ENCODE data around the gene NLK. TPM values are rescaled to one million over a fixed set of nuclear protein-coding genes. Genes with fewer than 3 reads are reported as not detected.
"Not testable (repeated sequence)": the region's sequence is repeated elsewhere in the genome, so short reads cannot be mapped to it uniquely, and the experiment has no call there.

Gene NLK
- polyA plus RNA-seq, 6 donors from 2014 or later = 1.3 to 6.9 (median 2.0) TPM

DNA sequence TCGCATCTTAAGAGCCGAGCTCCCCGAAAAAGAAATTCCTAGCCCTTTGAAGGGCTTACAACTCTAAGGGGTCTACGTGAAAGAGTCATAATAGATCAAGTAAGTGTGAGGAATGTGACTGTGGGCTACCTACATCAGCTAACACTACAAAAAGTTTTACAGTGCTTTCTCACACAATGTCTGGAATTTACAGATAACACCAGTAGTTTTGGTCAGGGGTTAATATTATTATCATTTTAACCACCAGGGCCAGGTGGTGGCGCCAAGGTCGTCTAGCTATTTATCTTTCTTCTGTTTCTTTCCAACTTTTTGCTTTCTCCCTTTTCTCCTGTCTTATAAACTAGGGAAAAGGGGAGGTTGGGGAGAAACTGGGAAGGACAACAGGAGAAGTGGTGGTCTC lies 188.1 kb downstream of the NLK start:
- H3K36me3 Mint-ChIP-seq; ATAC-seq (ENCODE audit: low read depth in 2 of 2); H3K9me3 Mint-ChIP-seq; DNase-seq; H3K27ac Mint-ChIP-seq: not testable (repeated sequence)
- H3K27me3 Mint-ChIP-seq = peaks cover 45 to 71% (median 69%) of the 10 kb centered on the region in 3 donors
- H3K4me3 Mint-ChIP-seq = peak overlapping the region in 1 of 8 donors; percentile 12
- peaks cover 7 to 14% (median 10%) of the 10 kb centered on the region in 3 donors for H3K4me1 Mint-ChIP-seq

DNA sequence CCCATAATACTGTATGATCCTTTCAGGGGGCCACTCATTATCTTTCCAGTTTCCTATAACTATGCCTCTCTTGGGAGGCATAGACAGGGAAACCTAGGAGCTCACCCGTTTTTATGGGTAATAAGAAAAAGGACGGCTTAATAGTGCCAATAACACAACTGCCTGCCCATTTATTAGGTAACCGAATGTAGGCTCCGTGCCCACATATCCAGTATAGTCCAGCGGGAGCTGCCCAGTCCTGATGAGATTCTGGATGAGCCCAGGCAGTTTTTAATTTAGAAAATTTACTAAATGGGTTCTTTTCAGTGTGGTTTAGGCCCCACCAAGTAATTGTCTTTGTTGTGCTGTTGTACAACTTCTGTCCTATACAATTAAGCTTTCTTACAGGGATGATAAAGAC lies 189.1 kb downstream of the NLK start:
- not testable (repeated sequence) for ATAC-seq (ENCODE audit: low read depth in 2 of 2); H3K27ac Mint-ChIP-seq; DNase-seq; H3K9me3 Mint-ChIP-seq; H3K36me3 Mint-ChIP-seq; H3K4me3 Mint-ChIP-seq
- Mint-ChIP-seq H3K4me1 (peaks cover 7 to 14% (median 10%) of the 10 kb centered on the region in 3 donors), H3K27me3 (peaks cover 49 to 64% (median 59%) of the 10 kb centered on the region in 3 donors)

DNA sequence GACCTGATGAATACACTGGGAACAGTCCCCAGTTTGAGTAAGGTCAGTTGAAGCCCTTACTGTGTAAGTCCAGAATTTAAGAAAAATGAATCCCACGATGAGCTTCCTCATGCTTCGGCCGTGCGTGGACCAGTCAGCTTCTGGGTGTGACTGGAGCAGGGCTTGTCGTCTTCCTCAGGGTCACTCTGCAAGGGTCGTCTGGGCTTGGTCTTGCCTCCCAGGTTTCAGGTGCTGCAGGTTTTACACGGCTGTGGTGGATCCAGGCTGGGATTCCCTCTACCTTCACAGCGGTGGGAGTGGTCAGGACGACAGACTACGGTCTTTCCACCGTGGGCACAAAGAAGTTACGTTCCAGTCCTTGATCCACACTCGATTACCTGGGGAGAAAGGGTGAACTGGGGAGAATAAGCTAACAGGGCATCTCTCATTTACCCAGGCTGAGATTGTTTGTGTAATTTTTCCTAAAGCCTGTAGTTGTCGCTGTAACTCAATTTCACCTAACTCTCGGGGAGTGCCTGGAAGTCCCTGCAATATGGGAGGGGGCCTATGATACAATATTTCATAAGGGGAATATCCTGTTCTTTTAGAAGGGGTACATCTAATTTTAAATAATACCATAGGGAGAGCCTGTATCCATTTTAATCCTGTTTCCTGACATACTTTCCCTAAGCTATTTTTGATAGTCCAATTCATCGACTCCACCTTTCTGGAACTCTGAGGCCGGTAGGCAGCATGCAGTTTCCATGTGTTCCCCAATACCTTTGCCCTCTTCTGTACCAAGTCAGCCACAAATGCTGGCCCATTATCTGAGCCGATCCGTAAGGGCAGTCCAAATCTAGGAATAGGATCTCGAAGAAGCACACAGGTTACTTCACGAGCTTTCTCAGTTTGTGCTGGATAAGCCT lies 190.7 kb downstream of the NLK start:
- H3K9me3 Mint-ChIP-seq = not testable (repeated sequence)
- H3K27ac Mint-ChIP-seq = peak overlapping the region in 1 of 6 donors; percentile 47

DNA sequence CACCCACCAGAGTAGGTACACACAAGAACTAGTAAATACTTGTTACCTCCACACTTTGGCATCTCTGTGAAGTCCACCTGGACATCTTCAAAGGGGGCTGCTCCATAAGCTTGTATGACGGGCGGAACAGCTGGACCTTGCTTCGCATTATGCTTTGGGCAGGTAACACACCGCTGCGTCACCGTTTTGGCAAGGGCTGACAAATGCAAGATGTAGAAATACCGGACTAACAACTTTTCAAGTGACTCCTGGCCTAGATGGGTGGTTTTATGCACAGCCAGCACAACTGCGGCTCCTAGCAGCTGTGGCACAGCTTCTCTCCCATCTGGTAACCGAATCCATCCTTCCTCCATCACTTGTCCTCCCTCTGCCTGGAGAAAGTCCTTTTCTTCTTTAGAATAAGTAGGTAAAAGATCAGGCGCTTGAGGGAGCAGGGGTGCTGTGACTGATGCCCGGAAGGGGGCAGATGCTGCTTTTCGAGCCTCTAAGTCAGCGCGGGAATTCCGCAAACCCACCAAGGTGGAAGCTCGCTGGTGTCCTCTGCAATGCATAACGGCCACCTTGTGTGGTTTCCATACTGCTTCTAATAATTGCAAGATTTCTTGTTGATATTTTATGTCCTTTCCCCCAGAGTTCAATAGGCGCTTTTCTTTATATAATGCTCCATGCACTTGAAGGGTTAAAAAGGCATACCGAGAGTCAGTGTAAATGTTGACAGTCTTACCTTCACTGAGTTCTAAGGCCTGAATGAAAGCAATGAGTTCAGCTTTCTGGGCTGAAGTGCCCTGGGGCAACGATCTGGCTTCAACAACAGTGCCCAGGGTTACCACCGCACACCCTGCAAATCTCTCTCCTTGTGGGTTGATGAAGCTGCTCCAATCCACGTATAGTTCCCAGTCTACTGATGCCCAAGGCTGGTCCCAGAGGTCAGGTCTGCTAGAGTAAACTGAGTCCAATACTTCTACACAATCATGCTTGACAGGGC lies 191.7 kb downstream of the NLK start:
- DNase-seq; ATAC-seq (ENCODE audit: low read depth in 2 of 2); H3K9me3 Mint-ChIP-seq; H3K36me3 Mint-ChIP-seq; H3K4me3 Mint-ChIP-seq; H3K4me1 Mint-ChIP-seq: not testable (repeated sequence)
- peak overlapping the region in 1 of 6 donors; percentile 41 for H3K27ac Mint-ChIP-seq
- H3K27me3 Mint-ChIP-seq = peaks cover 36 to 61% (median 55%) of the 10 kb centered on the region in 3 donors

More for the DNA sequence above, 190.7 kb downstream of the NLK start:
- not testable (repeated sequence) for ATAC-seq (ENCODE audit: low read depth in 2 of 2); DNase-seq; H3K36me3 Mint-ChIP-seq; H3K4me3 Mint-ChIP-seq; H3K4me1 Mint-ChIP-seq
- H3K27me3 Mint-ChIP-seq = peaks cover 42 to 66% (median 57%) of the 10 kb centered on the region in 3 donors

DNA sequence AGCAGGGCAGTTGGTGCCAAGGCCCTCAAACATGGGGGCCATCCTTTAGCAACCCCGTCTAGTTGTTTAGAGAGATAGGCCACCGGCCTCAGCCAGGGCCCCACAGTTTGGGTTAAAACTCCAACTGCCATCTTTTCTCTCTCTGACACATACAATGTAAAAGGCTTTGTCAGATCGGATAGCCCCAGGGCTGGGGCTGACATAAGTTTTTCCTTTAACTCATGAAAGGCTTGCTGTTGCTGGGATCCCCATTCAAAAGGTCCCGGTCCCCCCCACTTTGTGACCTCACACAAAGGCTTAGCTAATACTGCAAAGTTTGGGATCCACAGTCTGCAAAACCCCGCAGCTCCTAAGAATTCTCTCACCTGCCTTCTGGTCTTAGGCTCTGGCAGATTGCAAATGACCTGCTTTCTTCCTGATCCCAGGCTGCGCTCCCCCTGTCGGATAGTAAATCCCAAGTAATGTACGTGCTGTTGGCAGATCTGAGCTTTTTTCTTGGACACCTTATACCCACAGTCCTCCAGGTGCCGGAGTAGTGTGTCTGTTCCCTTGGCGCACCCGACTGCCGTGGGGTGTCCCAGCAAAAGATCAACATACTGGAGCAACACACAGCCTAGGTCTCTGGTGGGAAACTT lies 192.7 kb downstream of the NLK start:
- not testable (repeated sequence) for H3K9me3 Mint-ChIP-seq; H3K4me1 Mint-ChIP-seq; H3K36me3 Mint-ChIP-seq; H3K4me3 Mint-ChIP-seq; DNase-seq; ATAC-seq (ENCODE audit: low read depth in 2 of 2)
- Mint-ChIP-seq H3K27ac (peak overlapping the region in 1 of 6 donors; percentile 46), H3K27me3 (peaks cover 32 to 51% (median 45%) of the 10 kb centered on the region in 3 donors)

DNA sequence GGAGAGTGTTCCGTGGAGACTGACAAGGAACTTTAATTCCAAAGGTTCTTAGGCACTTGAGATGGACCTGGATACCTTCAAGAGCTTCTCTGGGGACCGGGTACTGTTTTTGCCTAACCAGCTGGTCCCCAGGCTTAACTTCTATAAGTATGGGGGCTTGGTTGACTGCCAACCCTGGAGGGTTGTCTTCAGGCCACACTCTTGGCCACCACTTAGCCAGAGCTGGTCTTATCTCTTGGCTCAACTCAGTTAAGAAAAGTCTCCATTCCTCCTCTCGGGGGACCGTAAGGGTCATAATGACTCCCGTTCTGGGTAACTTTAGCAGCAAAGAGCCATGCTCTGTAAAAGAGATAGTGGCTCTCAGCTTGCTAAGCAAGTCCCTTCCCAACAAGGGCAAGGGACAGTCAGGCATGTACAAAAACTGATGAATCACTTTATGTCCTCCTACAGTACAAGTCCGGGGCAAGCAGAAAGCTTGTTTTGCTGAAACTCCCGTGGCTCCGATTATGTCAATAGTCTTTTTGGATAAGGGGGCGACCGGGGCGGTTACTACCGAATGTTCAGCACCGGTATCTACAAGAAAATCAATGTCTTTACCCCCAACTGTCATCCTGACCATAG lies 193.7 kb downstream of the NLK start:
- peaks cover 27 to 43% (median 41%) of the 10 kb centered on the region in 3 donors for H3K27me3 Mint-ChIP-seq
- H3K36me3 Mint-ChIP-seq; H3K4me1 Mint-ChIP-seq; H3K4me3 Mint-ChIP-seq; H3K27ac Mint-ChIP-seq; DNase-seq; H3K9me3 Mint-ChIP-seq; ATAC-seq (ENCODE audit: low read depth in 2 of 2): not testable (repeated sequence)

DNA sequence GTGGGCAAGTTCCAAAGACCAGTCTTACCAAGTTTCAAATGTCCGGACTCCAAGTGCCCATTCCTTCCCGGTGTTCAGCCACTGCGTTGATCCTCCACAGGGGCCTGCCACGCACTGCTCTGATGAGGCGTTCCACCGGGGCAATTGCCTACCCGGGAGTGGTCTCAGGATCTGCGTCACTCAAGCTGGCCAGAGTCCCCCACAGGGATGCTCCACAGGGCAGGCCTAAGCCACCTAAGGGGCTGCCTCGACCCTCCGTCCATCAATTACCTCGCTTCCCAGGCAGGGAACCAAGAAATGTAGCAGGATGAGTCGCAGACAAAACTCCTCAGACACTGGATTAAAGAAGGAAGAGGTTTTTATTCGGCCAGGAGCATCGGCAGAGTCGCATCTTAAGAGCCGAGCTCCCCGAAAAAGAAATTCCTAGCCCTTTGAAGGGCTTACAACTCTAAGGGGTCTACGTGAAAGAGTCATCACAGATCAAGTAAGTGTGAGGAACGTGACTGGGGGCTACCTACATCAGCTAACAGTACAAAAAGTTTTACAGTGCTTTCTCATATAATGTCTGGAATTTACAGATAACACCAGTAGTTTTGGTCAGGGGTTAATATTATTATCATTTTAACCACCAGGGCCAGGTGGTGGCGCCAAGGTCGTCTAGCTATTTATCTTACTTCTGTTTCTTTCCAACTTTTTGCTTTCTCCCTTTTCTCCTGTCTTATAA lies 196.2 kb downstream of the NLK start:
- H3K36me3 Mint-ChIP-seq; DNase-seq; H3K9me3 Mint-ChIP-seq; ATAC-seq (ENCODE audit: low read depth in 2 of 2); H3K4me1 Mint-ChIP-seq; H3K27ac Mint-ChIP-seq; H3K4me3 Mint-ChIP-seq: not testable (repeated sequence)
- H3K27me3 Mint-ChIP-seq = peaks cover 9 to 44% (median 36%) of the 10 kb centered on the region in 3 donors

DNA sequence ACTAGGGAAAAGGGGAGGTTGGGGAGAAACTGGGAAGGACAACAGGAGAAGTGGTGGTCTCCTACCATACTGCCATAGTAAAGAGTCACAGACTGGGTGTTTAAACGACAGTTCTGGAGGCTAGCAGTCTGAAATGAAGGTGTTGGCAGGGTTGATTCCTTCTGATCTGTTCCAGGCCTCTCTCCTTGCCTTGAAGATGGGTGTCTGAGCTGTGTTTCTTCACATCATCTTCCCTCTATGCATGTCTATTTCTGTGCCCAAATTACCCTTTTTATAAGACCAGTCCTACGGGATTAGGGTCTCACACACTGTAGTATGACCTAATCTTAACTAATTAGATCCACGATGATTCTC lies 196.8 kb downstream of the NLK start:
- H3K36me3 Mint-ChIP-seq = no peaks in the 10 kb centered on the region
- ATAC-seq (ENCODE audit: low read depth in 2 of 2) (no peak), DNase-seq (no peak)
- no peak overlapping the region for H3K4me3 Mint-ChIP-seq
- no peaks in the 10 kb centered on the region for H3K9me3 Mint-ChIP-seq
- H3K4me1 Mint-ChIP-seq = no peaks in the 10 kb centered on the region
- H3K27ac Mint-ChIP-seq = no peak overlapping the region
- H3K27me3 Mint-ChIP-seq = peaks cover 9 to 41% (median 33%) of the 10 kb centered on the region in 3 donors

DNA sequence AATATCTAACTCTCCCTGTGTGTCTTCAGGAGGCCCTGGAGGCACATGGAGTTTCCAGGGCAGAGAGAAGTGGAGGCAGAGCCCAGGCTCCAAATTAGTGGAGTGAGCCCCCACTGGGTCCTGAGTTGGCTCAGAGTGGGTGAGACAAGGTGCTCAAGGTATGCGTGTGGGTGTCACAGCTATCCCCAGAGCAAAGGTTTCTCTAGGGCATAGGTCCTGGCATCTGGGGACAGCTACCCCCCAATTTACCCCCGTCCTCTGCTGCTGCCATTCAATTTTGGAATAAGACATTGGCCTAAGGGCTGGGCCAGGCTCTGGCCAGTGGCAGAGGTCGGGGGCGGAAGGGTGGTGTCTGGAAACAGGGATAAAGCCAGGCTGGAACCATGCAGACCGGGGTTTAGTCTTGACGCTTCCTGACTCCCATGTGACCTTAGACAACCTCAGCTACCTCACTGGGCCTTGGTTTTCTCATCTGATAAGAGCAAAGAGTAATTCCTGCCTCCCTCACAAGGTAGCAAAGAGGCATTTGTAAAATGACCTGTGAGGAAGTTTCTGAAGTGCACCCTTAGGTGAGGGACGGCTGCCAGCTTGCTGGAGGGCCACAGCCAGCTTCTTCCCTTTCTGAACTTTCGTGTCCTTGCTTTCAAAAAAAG lies 198.3 kb downstream of the NLK start:
- peaks cover 9 to 40% (median 21%) of the 10 kb centered on the region in 3 donors for H3K27me3 Mint-ChIP-seq
- ATAC-seq (ENCODE audit: low read depth in 2 of 2) (no peak), DNase-seq (no peak)
- no peaks in the 10 kb centered on the region for H3K9me3 Mint-ChIP-seq
- H3K4me1 Mint-ChIP-seq = no peaks in the 10 kb centered on the region
- no peak overlapping the region for H3K4me3 Mint-ChIP-seq
- H3K36me3 Mint-ChIP-seq = no peaks in the 10 kb centered on the region
- H3K27ac Mint-ChIP-seq = no peak overlapping the region

DNA sequence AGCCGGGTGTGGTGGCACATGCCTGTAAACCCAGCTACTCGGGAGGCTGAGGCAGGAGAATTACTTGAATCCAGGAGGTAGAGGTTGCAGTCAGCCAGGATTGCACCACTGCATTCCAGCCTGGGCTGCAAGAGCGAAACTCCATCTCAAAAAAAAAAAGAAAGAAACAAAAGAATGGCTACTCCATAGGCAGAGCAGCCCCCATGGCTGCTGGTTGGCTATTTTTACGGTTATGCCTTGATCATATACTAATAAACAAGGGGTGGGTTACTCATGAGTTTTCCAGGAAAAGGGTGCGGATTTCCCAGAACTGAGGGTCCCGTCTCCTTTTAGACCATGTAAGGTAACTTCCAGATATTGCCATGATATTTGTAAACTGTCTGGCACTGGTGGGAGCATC lies 200.3 kb downstream of the NLK start:
- Mint-ChIP-seq H3K9me3 (no peaks in the 10 kb centered on the region), H3K27ac (no peak overlapping the region), H3K4me1 (no peaks in the 10 kb centered on the region), H3K36me3 (no peaks in the 10 kb centered on the region), H3K4me3 (no peak overlapping the region), H3K27me3 (peaks cover 5 to 46% (median 26%) of the 10 kb centered on the region in 3 donors)
- DNase-seq = no peak
- no peak for ATAC-seq (ENCODE audit: low read depth in 2 of 2)

DNA sequence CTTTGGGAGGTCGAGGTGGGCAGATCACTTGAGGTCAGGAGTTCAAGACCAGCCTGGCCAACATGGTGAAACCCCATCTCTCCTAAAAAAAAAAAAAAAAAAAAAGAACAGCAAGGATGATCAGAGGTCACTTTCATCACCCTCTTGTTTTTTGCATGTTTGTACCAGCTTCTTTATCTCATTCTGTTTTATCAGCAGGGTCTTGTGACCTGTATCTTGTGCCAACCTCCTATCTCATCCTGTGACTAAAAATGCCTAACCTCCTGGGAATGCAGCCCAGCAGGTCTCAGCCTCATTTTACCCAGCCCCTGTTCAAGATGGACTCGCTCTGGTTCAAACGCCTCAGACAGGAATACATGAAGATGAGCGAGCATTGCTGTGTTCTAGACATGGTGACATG lies 200.8 kb downstream of the NLK start:
- H3K27me3 Mint-ChIP-seq = peaks cover 5 to 46% (median 26%) of the 10 kb centered on the region in 3 donors
- DNase-seq; H3K4me3 Mint-ChIP-seq; ATAC-seq (ENCODE audit: low read depth in 2 of 2); H3K36me3 Mint-ChIP-seq; H3K4me1 Mint-ChIP-seq; H3K9me3 Mint-ChIP-seq: not testable (repeated sequence)
- peak overlapping the region in 1 of 6 donors; percentile 75 for H3K27ac Mint-ChIP-seq

DNA sequence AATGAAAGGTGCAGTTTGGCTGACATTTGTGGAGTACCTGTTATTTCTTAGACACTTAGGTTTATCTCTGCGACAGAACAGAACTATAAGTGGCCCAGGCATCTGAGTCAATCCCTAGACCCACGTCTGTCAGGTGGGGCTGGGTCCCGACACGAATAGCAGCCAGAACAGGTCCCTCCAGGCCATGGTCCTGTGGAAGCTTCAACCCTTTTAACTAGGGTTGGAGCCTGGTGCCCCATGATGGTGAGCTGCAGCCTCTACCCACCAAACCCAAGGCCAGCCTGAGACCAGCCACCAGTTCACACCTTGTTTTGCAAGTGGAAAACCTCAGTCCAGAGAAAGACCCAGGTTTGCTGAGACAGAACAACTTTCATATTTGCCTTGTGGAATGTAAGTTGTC lies 202.0 kb downstream of the NLK start:
- Mint-ChIP-seq H3K27me3 (peaks cover 2 to 45% (median 26%) of the 10 kb centered on the region in 3 donors), H3K36me3 (no peaks in the 10 kb centered on the region), H3K27ac (no peak overlapping the region), H3K4me3 (no peak overlapping the region), H3K4me1 (no peaks in the 10 kb centered on the region), H3K9me3 (no peaks in the 10 kb centered on the region)
- ATAC-seq (ENCODE audit: low read depth in 2 of 2) (no peak), DNase-seq (no peak)
